NCI-H524 (cell line): Measurements from ENCODE around the gene DARS2.

Source experiments
- DNase-seq, 2 experiments: peaks; one replicate each; lab custom pipeline; 2025; lab: John Stamatoyannopoulos, UW

DARS2 gene

DNA sequence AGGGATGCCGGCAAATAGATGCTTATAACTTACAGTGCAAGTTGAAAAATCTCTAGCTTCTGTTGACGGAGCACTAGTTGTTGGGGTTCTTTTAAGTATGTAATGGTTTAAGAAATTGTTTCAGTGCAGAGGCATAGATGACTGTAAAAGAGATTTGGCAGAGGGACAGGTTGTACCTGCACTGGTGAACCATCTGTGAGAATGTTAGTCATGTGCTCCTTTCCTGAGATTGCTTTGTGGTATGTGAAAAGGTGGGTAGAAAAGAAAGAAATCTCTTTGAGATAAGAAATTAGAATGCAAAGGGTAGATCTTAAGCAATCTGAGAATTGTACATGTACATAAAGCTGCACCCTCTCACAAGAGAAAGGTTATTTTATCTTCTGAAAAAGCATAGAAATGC, 63.2 kb downstream of the DARS2 start:
- DNase-seq = no peak

DNA sequence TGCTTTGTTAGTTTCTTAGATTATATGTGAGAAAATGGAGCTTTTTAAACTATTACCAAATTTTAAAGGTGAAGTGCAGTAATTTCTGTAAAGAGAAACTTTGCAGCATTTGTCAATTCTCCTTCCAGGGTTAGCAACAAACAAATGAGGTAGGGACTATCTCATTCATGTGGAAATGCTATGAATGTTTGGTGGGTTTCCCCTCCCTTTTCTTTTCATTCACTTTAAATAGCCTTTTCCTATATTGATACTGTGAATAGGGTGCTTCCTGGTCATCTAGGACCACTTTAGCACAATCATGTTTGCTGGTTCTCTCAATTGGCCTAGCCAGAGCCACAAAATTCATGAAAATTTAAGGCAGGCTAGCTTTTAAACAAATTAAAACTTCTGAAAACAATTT, 64.3 kb downstream of the DARS2 start:
- no peak for DNase-seq

DNA sequence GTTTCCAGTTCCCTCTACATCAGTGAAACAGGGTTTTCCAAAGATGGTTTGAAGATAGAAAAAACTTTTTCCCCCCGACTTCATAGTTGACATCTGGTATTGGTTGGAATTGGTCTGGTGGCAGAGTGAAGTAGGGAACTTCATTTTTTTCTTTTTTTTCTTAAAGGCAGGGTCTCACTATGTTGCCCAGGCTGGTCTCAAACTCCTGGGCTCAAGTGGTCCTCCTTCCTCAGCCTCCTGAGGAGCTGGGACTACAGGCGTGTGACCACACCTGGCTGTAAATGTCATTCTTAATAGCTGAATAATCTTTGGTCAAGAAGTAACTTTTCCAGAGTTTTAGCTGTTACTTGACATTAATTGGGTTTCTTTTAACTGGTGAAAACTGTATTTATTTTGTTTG, 65.4 kb downstream of the DARS2 start:
- no peak for DNase-seq

DNA sequence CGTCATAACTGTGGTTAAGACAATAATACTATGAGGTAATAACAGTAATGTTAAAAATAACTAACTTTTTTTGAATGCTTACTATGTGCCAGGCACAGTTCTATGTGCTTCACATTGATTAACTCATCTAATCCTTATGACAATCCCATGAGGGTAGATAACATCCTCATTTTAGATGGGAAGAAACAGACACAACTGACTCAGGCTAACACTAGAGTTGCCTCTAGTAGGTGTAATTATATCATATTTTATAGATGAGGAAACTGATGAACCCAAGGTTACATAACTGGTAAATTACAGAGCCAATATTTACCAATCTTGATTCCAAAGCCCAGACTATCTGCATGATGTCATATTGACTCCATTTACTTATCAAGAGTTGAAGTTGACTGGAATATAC, 69.1 kb downstream of the DARS2 start:
- DNase-seq = no peak

DNA sequence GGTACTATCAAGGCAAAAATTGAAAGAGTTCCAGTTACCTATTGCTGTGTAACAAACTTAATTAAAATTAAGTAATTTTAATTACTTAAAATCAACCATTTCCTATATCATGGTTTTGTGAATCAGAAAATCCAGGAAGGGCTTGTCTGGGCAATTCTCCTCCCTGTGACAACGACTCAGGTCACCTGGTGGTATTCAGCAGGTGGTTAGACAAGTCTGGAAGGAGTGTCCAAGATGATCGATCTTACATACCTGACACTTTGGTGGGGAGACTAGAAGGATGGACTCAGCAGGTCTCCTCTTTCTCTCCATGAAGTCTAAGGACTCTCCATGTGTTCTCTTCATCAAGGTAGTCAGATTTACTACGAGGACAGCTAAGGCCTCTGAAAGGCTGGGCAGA, 69.7 kb downstream of the DARS2 start:
- no peak for DNase-seq

DNA sequence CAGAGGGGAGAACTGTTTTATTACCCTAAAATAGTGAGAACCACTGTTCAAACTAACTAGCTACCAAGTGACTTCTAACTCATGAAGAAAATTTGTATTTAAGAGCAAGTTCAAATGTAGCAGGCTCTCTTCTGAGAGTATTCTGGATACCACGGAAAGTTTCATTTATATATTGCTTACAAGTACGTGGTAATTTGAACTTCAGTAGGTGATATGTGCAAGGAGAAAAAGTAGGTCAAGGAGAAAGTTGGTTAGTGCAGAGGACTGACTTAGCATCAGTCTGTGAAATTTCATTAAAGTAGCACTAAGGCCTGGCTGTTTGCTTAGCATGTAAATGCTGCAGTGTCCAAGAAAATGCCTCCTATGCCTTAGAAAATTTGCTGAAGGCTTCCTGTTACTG, 76.0 kb downstream of the DARS2 start:
- no peak for DNase-seq

DNA sequence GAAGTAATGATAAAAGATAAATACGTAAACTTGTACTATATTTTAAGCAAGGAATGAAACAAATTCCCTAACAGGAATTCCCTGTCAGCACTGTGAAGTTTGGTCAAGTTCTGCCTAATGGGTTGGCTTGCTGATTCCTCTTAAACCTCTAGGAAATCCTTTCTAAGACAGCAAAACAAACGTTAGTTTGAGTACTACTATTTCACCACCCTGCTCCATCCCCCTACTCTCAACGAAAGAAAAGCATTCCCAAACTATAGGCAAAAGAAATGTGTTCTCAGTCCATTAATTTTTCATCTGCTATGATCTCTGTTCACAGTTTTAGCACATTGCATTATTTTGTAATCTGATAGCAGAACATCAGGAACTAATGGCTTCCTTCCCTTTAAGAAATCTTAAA, 76.5 kb downstream of the DARS2 start:
- DNase-seq = no peak

DNA sequence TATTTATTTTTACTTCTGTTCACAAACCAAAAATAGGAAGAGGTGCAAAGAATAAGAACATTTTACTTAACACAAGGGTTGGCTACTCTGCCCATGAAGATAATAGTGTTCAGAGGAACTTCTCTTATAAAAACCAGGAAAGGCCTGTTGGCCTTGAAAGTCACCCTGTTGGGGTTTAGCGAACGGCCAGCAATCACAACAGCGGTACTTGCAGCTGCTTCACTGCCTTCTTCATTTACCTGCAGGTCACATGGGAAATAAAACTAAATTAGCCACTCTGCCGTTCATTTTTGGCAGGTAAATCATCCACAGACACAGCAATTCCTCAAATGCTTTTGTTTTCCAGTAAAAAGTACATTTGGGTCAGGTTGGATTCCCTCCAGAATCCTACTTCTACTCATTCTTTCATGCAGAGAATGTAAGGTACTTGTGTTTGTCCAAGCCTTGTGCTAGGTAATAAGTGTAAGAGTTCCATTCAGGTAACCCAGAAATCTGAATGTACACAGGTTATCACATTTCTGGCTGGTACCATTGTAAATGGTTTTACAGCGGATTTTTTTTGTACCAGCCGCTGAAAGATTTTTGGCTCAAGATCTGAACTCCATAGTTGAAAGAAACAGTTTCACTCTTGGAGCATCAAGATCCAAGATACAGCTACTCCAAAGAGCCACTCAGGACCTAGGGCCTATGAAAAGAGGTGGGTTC, 79.5 kb downstream of the DARS2 start:
- no peak for DNase-seq
